Measurements from ENCODE around the gene KCNK4. TPM values are rescaled to one million over a fixed set of nuclear protein-coding genes. Genes with fewer than 3 reads are reported as not detected.

Gene KCNK4
- total and polyA plus RNA-seq, 2 of the 13 experiments (the other 11 are each of a cell fraction or from before 2014, with no cell fraction given), result not detected

DNA sequence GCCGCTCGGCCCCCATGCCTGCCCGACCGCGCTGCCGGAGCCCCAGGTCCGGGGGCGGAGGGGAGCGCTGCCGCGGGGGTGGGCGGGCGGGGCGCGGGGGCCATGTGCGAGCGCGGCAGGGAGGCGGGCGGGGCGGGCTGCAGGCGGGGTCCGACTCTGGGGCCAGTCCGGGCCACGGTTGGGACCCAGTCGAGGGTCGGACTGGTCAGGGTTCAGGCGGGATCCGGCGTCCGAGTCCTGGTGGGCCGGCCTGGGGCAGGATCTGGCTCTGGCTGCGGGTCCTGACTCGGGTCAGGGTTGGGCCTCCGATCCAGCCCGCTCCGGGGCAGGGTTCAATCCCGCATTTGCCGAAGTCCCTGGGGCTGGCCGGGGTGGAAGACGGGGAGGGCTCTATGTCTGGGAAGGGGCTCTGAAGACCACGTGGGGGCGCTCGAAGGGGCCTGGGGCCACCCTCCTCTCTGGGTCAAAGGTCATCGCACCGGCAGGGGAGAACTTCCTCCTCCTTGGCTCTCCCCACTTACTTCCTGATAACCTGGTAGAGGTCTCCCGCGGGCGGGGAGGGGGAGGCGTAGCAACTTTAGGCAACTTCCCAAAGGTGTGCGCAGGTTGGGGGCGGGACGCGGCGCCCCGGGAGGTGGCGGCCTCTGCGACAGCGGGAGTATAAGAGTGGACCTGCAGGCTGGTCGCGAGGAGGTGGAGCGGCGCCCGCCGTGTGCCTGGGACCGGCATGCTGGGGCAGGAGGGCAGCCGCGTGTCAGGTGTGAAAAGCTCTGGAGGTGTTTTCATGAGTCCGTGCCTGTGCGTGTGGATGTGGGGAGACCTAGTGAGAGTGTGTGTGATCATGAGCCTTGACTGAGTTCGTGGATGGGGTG, 14.8 kb downstream of the KCNK4 start (continued):
- TF ChIP-seq, protein P1, sequence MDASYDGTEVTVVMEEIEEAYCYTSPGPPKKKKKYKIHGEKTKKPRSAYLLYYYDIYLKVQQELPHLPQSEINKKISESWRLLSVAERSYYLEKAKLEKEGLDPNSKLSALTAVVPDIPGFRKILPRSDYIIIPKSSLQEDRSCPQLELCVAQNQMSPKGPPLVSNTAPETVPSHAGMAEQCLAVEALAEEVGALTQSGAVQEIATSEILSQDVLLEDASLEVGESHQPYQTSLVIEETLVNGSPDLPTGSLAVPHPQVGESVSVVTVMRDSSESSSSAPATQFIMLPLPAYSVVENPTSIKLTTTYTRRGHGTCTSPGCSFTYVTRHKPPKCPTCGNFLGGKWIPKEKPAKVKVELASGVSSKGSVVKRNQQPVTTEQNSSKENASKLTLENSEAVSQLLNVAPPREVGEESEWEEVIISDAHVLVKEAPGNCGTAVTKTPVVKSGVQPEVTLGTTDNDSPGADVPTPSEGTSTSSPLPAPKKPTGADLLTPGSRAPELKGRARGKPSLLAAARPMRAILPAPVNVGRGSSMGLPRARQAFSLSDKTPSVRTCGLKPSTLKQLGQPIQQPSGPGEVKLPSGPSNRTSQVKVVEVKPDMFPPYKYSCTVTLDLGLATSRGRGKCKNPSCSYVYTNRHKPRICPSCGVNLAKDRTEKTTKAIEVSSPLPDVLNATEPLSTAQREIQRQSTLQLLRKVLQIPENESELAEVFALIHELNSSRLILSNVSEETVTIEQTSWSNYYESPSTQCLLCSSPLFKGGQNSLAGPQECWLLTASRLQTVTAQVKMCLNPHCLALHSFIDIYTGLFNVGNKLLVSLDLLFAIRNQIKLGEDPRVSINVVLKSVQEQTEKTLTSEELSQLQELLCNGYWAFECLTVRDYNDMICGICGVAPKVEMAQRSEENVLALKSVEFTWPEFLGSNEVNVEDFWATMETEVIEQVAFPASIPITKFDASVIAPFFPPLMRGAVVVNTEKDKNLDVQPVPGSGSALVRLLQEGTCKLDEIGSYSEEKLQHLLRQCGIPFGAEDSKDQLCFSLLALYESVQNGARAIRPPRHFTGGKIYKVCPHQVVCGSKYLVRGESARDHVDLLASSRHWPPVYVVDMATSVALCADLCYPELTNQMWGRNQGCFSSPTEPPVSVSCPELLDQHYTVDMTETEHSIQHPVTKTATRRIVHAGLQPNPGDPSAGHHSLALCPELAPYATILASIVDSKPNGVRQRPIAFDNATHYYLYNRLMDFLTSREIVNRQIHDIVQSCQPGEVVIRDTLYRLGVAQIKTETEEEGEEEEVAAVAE (CRISPR knock-in tag; IDR thresholded peaks at IDR 0.05; ENCODE audit: borderline replicate concordance), result peak; percentile 45; the same call in 1 of the 2 replicates
- TF ChIP-seq YEATS2 (CRISPR knock-in tag; IDR thresholded peaks at IDR 0.05; ENCODE audit: borderline replicate concordance), result peak; percentile 42; the same call in 1 of the 2 replicates
- TF ChIP-seq SP2 (CRISPR knock-in tag; IDR thresholded peaks at IDR 0.05), result peak; percentile 38; the same call in 1 of the 2 replicates
- TF ChIP-seq, protein P2, sequence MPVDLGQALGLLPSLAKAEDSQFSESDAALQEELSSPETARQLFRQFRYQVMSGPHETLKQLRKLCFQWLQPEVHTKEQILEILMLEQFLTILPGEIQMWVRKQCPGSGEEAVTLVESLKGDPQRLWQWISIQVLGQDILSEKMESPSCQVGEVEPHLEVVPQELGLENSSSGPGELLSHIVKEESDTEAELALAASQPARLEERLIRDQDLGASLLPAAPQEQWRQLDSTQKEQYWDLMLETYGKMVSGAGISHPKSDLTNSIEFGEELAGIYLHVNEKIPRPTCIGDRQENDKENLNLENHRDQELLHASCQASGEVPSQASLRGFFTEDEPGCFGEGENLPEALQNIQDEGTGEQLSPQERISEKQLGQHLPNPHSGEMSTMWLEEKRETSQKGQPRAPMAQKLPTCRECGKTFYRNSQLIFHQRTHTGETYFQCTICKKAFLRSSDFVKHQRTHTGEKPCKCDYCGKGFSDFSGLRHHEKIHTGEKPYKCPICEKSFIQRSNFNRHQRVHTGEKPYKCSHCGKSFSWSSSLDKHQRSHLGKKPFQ (CRISPR knock-in tag; IDR thresholded peaks at IDR 0.05; ENCODE audit: insufficient replicate concordance), result peak; percentile 99
- peak; percentile 67 for TF ChIP-seq BORCS8-MEF2B (CRISPR knock-in tag; IDR thresholded peaks at IDR 0.05)
- TF ChIP-seq, protein P3, sequence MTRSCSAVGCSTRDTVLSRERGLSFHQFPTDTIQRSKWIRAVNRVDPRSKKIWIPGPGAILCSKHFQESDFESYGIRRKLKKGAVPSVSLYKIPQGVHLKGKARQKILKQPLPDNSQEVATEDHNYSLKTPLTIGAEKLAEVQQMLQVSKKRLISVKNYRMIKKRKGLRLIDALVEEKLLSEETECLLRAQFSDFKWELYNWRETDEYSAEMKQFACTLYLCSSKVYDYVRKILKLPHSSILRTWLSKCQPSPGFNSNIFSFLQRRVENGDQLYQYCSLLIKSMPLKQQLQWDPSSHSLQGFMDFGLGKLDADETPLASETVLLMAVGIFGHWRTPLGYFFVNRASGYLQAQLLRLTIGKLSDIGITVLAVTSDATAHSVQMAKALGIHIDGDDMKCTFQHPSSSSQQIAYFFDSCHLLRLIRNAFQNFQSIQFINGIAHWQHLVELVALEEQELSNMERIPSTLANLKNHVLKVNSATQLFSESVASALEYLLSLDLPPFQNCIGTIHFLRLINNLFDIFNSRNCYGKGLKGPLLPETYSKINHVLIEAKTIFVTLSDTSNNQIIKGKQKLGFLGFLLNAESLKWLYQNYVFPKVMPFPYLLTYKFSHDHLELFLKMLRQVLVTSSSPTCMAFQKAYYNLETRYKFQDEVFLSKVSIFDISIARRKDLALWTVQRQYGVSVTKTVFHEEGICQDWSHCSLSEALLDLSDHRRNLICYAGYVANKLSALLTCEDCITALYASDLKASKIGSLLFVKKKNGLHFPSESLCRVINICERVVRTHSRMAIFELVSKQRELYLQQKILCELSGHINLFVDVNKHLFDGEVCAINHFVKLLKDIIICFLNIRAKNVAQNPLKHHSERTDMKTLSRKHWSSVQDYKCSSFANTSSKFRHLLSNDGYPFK (CRISPR knock-in tag; IDR thresholded peaks at IDR 0.05; ENCODE audit: borderline replicate concordance), result peak; percentile 39; the same call in 1 of the 2 replicates
- peak; percentile 85 for TF ChIP-seq RBFOX2 (IDR thresholded peaks at IDR 0.05; ENCODE audit: low read depth, low read length)
- TF ChIP-seq SRSF1 (optimal IDR thresholded peaks at IDR 0.05; ENCODE audit: low read depth, low read length), result no peak
- TF ChIP-seq NBN (conservative IDR thresholded peaks at IDR 0.05), result no peak
- TF ChIP-seq ZNF34 (CRISPR knock-in tag; IDR thresholded peaks at IDR 0.05; ENCODE audit: borderline replicate concordance), result no peak
- TF ChIP-seq, protein P4, sequence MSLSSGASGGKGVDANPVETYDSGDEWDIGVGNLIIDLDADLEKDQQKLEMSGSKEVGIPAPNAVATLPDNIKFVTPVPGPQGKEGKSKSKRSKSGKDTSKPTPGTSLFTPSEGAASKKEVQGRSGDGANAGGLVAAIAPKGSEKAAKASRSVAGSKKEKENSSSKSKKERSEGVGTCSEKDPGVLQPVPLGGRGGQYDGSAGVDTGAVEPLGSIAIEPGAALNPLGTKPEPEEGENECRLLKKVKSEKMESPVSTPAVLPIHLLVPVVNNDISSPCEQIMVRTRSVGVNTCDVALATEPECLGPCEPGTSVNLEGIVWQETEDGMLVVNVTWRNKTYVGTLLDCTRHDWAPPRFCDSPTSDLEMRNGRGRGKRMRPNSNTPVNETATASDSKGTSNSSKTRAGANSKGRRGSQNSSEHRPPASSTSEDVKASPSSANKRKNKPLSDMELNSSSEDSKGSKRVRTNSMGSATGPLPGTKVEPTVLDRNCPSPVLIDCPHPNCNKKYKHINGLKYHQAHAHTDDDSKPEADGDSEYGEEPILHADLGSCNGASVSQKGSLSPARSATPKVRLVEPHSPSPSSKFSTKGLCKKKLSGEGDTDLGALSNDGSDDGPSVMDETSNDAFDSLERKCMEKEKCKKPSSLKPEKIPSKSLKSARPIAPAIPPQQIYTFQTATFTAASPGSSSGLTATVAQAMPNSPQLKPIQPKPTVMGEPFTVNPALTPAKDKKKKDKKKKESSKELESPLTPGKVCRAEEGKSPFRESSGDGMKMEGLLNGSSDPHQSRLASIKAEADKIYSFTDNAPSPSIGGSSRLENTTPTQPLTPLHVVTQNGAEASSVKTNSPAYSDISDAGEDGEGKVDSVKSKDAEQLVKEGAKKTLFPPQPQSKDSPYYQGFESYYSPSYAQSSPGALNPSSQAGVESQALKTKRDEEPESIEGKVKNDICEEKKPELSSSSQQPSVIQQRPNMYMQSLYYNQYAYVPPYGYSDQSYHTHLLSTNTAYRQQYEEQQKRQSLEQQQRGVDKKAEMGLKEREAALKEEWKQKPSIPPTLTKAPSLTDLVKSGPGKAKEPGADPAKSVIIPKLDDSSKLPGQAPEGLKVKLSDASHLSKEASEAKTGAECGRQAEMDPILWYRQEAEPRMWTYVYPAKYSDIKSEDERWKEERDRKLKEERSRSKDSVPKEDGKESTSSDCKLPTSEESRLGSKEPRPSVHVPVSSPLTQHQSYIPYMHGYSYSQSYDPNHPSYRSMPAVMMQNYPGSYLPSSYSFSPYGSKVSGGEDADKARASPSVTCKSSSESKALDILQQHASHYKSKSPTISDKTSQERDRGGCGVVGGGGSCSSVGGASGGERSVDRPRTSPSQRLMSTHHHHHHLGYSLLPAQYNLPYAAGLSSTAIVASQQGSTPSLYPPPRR (CRISPR knock-in tag; IDR thresholded peaks at IDR 0.05; ENCODE audit: borderline replicate concordance), result no peak
- peak; percentile 35; the same call in 1 of the 2 replicates for TF ChIP-seq ZNF670 (CRISPR knock-in tag; IDR thresholded peaks at IDR 0.05; ENCODE audit: borderline replicate concordance)
- TF ChIP-seq GPN1 (CRISPR knock-in tag; IDR thresholded peaks at IDR 0.05; ENCODE audit: borderline replicate concordance), result no peak

All from HepG2 (cell line).